ENCODE results near the gene EDDM3A. TPM values are rescaled to one million over a fixed set of nuclear protein-coding genes. Genes with fewer than 3 reads are reported as not detected.
A peak's percentile ranks its signal among the peaks of the same experiment; 100 is the strongest.

EDDM3A gene
- total RNA-seq, 3 donors from 2014 or later, result not detected

DNA sequence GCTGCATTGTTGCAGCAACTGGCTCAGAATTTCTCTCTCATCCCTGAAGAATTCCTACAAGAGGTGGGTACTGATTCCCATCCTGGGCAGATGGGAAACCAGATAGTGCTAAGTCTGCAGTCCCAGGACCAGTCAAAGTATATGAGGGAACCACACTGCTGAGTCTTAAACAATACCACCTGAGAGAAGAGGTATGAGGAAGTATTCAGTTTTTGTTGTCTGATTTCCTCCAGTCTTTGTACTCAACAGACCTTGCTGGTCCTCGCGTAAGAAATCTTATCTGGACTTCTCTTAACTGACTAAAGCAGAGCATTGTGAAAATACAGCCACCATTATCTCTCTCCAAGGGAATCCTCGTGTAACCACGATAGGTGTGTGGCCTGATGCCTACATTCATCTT is 3.6 kb upstream of the EDDM3A start:
- TF ChIP-seq POLR2A (IDR thresholded peaks at IDR 0.05) (no peak), POLR2AphosphoS5 (IDR thresholded peaks at IDR 0.05) (no peak)
- TF ChIP-seq, protein P1, sequence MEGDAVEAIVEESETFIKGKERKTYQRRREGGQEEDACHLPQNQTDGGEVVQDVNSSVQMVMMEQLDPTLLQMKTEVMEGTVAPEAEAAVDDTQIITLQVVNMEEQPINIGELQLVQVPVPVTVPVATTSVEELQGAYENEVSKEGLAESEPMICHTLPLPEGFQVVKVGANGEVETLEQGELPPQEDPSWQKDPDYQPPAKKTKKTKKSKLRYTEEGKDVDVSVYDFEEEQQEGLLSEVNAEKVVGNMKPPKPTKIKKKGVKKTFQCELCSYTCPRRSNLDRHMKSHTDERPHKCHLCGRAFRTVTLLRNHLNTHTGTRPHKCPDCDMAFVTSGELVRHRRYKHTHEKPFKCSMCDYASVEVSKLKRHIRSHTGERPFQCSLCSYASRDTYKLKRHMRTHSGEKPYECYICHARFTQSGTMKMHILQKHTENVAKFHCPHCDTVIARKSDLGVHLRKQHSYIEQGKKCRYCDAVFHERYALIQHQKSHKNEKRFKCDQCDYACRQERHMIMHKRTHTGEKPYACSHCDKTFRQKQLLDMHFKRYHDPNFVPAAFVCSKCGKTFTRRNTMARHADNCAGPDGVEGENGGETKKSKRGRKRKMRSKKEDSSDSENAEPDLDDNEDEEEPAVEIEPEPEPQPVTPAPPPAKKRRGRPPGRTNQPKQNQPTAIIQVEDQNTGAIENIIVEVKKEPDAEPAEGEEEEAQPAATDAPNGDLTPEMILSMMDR (IDR thresholded peaks at IDR 0.05), result no peak
- H3K4me3 ChIP-seq, result no peak overlapping the region
- H3K27ac ChIP-seq, result peak overlapping the region in 1 of 2 donors; percentile 63
- no peak for DNase-seq (ENCODE audit: low spot score in 2 of 2)
- no peaks in the 10 kb centered on the region for H3K36me3 ChIP-seq
- intact Hi-C loops (cut with DNase I; ENCODE audit: low total_unique reads), result no loop called here
- H3K27me3 ChIP-seq, result no peaks in the 10 kb centered on the region
- no peaks in the 10 kb centered on the region for H3K9me3 ChIP-seq
- no peaks in the 10 kb centered on the region for H3K4me1 ChIP-seq

DNA sequence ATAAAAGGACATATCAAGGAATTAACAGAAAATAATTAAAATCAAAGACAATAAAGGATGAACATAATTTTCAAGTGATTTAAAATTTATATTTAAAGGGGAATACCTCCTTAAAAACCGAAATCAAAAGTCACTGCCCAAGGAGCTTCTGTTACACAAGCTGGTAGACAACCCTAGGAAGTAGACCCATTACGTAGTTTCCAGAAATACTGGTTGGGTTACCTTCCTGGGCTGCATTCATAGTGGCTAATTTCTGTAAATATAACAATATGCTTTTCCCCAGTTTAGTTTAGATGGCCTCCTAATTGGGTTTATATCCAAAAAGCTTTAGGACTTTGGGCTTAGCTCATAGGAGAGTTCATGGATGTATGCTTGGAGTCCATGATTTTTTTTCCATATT is 2.1 kb upstream of the EDDM3A start:
- no peaks in the 10 kb centered on the region for H3K4me1 ChIP-seq
- intact Hi-C loops (cut with DNase I; ENCODE audit: low total_unique reads), result no loop called here
- no peaks in the 10 kb centered on the region for H3K36me3 ChIP-seq
- no peaks in the 10 kb centered on the region for H3K9me3 ChIP-seq
- DNase-seq (ENCODE audit: low spot score in 2 of 2), result no peak
- TF ChIP-seq, protein P1 (IDR thresholded peaks at IDR 0.05), result no peak
- TF ChIP-seq POLR2AphosphoS5 (IDR thresholded peaks at IDR 0.05), result peak in 1 of 3 donors; percentile 46
- H3K27ac ChIP-seq, result peak overlapping the region; percentile 49 to 63
- no peak overlapping the region for H3K4me3 ChIP-seq
- no peaks in the 10 kb centered on the region for H3K27me3 ChIP-seq

DNA sequence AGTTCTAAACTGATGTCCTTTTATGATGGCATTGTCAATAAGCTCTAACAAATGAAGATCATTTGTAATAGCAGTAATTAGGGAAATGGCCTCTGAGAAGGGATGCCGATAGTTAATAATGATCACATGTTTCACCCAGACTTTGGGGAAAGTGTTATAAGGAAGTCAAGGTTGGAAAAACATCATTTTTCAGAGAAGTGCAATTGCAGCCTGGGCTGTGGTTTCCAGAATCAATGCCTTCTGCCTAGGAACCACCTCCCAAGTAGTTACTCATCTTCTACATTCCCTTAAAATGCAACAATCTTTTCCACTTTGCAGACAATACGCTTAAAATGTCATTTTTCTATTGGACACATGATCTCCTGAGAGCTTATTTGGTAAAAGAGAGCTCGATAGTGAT is 879 bp downstream of the EDDM3A start:
- DNase-seq (ENCODE audit: low spot score in 2 of 2), result no peak
- intact Hi-C loops (cut with DNase I; ENCODE audit: low total_unique reads), result no loop called here
- no peak overlapping the region for H3K4me3 ChIP-seq
- no peaks in the 10 kb centered on the region for H3K27me3 ChIP-seq
- TF ChIP-seq POLR2A (IDR thresholded peaks at IDR 0.05) (no peak), POLR2AphosphoS5 (IDR thresholded peaks at IDR 0.05) (no peak)
- TF ChIP-seq, protein P1 (IDR thresholded peaks at IDR 0.05), result no peak
- peaks cover under 1 to 6% of the 10 kb centered on the region in 2 donors for H3K9me3 ChIP-seq
- no peak overlapping the region for H3K27ac ChIP-seq
- H3K4me1 ChIP-seq, result no peaks in the 10 kb centered on the region
- no peaks in the 10 kb centered on the region for H3K36me3 ChIP-seq

DNA sequence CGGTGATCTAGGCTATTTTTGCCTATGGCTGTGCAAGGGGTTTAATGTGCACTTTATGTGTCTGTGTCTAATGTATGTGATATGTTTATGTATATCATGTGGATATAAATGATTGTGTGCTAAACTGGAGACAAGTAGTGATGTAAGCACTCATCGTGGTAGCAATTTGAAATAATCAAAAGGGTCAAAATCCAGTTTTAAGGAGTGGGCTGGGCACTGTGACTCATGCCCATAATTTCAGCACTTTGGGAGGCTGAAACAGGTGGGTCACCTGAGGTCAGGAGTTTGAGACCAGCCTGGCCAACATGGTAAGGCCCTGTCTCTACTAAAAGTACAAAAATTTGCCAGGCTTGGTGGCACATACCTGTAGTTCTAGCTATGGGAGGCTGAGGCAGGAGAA is 2.8 kb downstream of the EDDM3A start:
- Histone ChIP-seq H3K4me3 (no peak overlapping the region), H3K9me3 (peaks cover 15 to 16% of the 10 kb centered on the region in 2 donors), H3K27me3 (no peaks in the 10 kb centered on the region), H3K4me1 (no peaks in the 10 kb centered on the region), H3K27ac (no peak overlapping the region), H3K36me3 (no peaks in the 10 kb centered on the region)
- DNase-seq (ENCODE audit: low spot score in 2 of 2), result no peak
- intact Hi-C loops (cut with DNase I; ENCODE audit: low total_unique reads), result no loop called here
- TF ChIP-seq, protein P1 (IDR thresholded peaks at IDR 0.05), result no peak

DNA sequence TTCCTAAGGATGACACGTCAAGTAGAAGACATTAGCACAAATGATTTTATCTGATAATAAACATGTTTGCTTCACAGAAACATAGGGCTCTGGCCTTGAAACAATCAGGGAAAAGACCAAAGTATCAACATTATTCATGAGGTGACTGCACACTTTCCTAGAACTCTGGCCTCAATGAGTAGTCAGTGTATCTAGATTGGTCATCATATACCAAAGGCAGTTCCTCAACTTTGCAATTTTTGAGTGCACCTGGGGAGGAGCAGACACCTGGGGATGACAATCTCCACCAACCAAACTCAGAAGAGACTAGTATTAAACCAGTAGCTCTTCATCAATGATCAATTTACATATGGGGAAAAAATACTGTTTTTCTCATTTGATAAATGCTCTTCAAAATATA is 4.5 kb downstream of the EDDM3A start:
- TF ChIP-seq POLR2A (IDR thresholded peaks at IDR 0.05) (no peak), POLR2AphosphoS5 (IDR thresholded peaks at IDR 0.05) (no peak)
- TF ChIP-seq, protein P1 (IDR thresholded peaks at IDR 0.05), result no peak
- Histone ChIP-seq H3K9me3 (peaks cover 15 to 16% of the 10 kb centered on the region in 2 donors), H3K36me3 (no peaks in the 10 kb centered on the region), H3K27ac (no peak overlapping the region), H3K27me3 (no peaks in the 10 kb centered on the region), H3K4me1 (peaks cover 0 to 6% of the 10 kb centered on the region in 2 donors), H3K4me3 (no peak overlapping the region)
- intact Hi-C loops (cut with DNase I; ENCODE audit: low total_unique reads), result no loop called here
- no peak for DNase-seq (ENCODE audit: low spot score in 2 of 2)

All from breast epithelium (tissue), 4 donors.